Thoracic aorta (tissue), 2 donors: ENCODE data around the gene GDA. TPM values are rescaled to one million over a fixed set of nuclear protein-coding genes. Genes with fewer than 3 reads are reported as not detected.
"Not testable (repeated sequence)": the region's sequence is repeated elsewhere in the genome, so short reads cannot be mapped to it uniquely, and the experiment has no call there.

Experiments
- ATAC-seq: fragments of 150-250 bp; one replicate; pipeline ENCODE4 v1.8.0; 2017; ENCODE audit warnings: low read depth; ENCODE audit not compliant: insufficient number of reproducible peaks, low FRiP score
- DNase-seq: peaks from one replicate; pipeline ENCODE4 v3.0.0-alpha.2; 2020; ENCODE audit warnings: low spot score
- H3K27ac ChIP-seq, 2 donors: fragments of 200-600 bp; sonication (generic); 1 replicate in 1 of 2; 2 replicates in 1 of 2; pipeline ENCODE4 v1.5.1; 2016; ENCODE audit warnings: mild to moderate bottlenecking in 2 of 2, moderate library complexity in 2 of 2
- H3K27me3 ChIP-seq: fragments of 200-600 bp; sonication (generic); replicated peaks from 2 replicates; pipeline ENCODE4 v1.6.0; 2016; ENCODE audit warnings: mild to moderate bottlenecking; ENCODE audit not compliant: insufficient read depth
- H3K36me3 ChIP-seq: fragments of 200-600 bp; sonication (generic); one replicate; pipeline ENCODE4 v1.5.1; 2016
- H3K4me1 ChIP-seq, 2 donors: fragments of 200-600 bp; sonication (generic); 1 replicate in 1 of 2; 2 replicates in 1 of 2; pipeline versions ENCODE4 v1.5.1 to v1.6.0; 2016; ENCODE audit warnings: low read depth in 2 of 2, mild to moderate bottlenecking in 1 of 2; ENCODE audit not compliant: control insufficient read depth in 1 of 2
- H3K4me3 ChIP-seq: fragments of 200-600 bp; sonication (generic); 2 replicates; pipeline ENCODE4 v1.5.1; 2016; ENCODE audit warnings: mild to moderate bottlenecking
- H3K9me3 ChIP-seq: fragments of 200-600 bp; sonication (generic); 2 replicates; pipeline ENCODE4 v1.5.1; 2016
- total RNA-seq, 2 donors: library from RNA; depleted of rRNA; stranded (reverse); fragments of >200 nt; gene quantifications; one replicate each; pipeline versions ENCODE4 v1.1.0 to v1.2.3, GENCODE V29; 2016
- TF ChIP-seq, protein P1 (sequence below): fragments of 200-600 bp; sonication (generic); IDR thresholded peaks from one replicate; pipeline ENCODE4 v1.5.1; 2019; ENCODE audit warnings: antibody characterized with exemption

Gene GDA
- total RNA-seq, 2 donors from 2014 or later: not detected

DNA sequence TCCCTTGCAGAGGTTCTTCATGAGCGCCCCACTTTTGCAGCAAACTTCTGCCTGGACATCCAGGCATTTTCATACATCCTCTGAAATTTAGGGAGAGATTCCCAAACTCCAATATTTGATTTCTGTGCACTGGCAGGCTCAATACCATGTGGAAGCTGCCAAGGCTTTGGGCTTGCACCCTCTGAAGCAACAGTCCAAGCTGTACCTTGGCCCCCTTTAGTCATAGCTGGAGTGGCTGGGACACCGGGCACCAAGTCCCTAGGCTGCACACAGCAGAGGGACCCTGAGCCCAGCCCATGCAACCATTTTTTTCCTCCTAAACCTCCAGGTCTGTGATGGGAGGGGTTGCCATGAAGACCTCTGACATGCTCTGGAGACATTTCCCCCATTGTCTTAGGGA is 141.1 kb downstream of the GDA start:
- no peaks in the 10 kb centered on the region for H3K9me3 ChIP-seq
- no peaks in the 10 kb centered on the region for H3K27me3 ChIP-seq
- no peaks in the 10 kb centered on the region for H3K4me1 ChIP-seq
- ATAC-seq (no peak), DNase-seq (no peak)
- H3K4me3 ChIP-seq: no peak overlapping the region
- TF ChIP-seq, protein P1, sequence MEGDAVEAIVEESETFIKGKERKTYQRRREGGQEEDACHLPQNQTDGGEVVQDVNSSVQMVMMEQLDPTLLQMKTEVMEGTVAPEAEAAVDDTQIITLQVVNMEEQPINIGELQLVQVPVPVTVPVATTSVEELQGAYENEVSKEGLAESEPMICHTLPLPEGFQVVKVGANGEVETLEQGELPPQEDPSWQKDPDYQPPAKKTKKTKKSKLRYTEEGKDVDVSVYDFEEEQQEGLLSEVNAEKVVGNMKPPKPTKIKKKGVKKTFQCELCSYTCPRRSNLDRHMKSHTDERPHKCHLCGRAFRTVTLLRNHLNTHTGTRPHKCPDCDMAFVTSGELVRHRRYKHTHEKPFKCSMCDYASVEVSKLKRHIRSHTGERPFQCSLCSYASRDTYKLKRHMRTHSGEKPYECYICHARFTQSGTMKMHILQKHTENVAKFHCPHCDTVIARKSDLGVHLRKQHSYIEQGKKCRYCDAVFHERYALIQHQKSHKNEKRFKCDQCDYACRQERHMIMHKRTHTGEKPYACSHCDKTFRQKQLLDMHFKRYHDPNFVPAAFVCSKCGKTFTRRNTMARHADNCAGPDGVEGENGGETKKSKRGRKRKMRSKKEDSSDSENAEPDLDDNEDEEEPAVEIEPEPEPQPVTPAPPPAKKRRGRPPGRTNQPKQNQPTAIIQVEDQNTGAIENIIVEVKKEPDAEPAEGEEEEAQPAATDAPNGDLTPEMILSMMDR: no peak
- H3K36me3 ChIP-seq: no peaks in the 10 kb centered on the region
- no peak overlapping the region for H3K27ac ChIP-seq

GRCh38 chr9:72291576-72291975 is 142.3 kb downstream of the GDA start:
- DNase-seq, H3K36me3 ChIP-seq, H3K9me3 ChIP-seq, H3K27me3 ChIP-seq, H3K4me3 ChIP-seq, H3K4me1 ChIP-seq, ATAC-seq, H3K27ac ChIP-seq: not testable (repeated sequence)

DNA sequence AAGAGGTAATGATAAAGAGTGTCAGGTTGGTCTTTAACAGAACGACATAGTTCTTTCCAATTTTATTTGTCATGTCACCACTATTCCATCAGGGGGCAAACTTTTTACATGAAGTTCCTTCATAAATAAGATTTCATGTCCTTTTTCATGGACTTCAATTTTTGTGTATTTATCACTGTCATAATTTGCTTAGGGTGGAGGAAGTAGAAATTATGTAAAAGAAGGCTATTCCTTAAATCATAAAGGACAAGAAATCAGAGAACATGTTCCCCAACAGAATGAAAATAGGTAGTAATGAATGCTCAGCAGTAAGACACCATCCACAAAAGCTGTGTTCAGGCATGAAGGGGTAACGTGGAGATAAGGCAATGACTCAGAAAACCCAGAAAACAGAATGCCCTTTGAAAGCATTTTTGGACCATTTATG is 143.0 kb downstream of the GDA start:
- no peak overlapping the region for H3K27ac ChIP-seq
- peak overlapping the region; percentile 3 for H3K4me3 ChIP-seq
- no peaks in the 10 kb centered on the region for H3K9me3 ChIP-seq
- DNase-seq (no peak), ATAC-seq (no peak)
- TF ChIP-seq, protein P1: peak; percentile 66
- no peaks in the 10 kb centered on the region for H3K36me3 ChIP-seq
- no peaks in the 10 kb centered on the region for H3K4me1 ChIP-seq
- H3K27me3 ChIP-seq: no peaks in the 10 kb centered on the region

DNA sequence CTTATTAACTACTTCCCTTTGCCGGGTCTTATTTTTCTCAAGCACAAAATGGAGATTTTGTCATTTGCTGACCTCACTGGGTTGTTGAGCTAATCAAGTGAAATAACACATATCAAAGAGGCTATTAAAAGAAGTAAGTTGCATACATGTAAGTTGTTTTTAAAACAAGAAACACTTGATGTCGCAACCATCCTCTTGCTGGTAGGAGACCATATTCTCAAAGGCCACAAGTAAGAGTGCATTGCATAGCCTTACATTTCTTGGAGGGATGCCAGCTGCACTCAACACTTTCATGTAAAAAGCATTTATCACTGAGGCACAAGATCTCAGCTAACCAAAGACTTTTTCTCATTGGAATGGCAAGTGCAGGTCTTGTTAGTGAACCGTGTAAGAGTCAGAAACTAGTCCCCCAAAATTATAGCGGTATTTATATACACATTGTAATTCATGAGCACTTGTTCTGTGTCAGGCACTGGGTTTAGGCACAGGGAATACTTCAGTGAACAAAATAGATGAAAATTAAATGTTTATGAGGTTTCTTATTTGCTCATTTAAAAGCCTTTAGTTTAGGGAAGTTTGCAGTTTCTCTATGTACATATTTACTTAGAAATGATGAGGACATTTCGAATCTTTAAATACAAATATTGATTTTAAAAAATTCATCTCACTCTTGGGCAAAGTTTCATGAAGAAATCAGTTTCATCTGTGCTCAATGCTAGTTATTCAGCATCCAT is 143.8 kb downstream of the GDA start:
- TF ChIP-seq, protein P1: no peak
- H3K36me3 ChIP-seq: no peaks in the 10 kb centered on the region
- H3K4me3 ChIP-seq: no peak overlapping the region
- no peaks in the 10 kb centered on the region for H3K27me3 ChIP-seq
- ATAC-seq (no peak), DNase-seq (no peak)
- H3K27ac ChIP-seq: no peak overlapping the region
- no peaks in the 10 kb centered on the region for H3K4me1 ChIP-seq
- no peaks in the 10 kb centered on the region for H3K9me3 ChIP-seq

GRCh38 chr9:72294936-72295335 is 145.7 kb downstream of the GDA start:
- H3K4me1 ChIP-seq: no peaks in the 10 kb centered on the region
- no peaks in the 10 kb centered on the region for H3K9me3 ChIP-seq
- TF ChIP-seq, protein P1: no peak
- H3K27me3 ChIP-seq: no peaks in the 10 kb centered on the region
- DNase-seq: no peak
- H3K27ac ChIP-seq: no peak overlapping the region
- no peak for ATAC-seq
- no peak overlapping the region for H3K4me3 ChIP-seq
- H3K36me3 ChIP-seq: no peaks in the 10 kb centered on the region

- DNase-seq (no peak), ATAC-seq (no peak)
- TF ChIP-seq, protein P1: no peak
- Histone ChIP-seq H3K4me1 (no peaks in the 10 kb centered on the region), H3K9me3 (no peaks in the 10 kb centered on the region), H3K4me3 (no peak overlapping the region), H3K27ac (no peak overlapping the region), H3K36me3 (no peaks in the 10 kb centered on the region), H3K27me3 (no peaks in the 10 kb centered on the region)
Measured at GRCh38 chr9:72297516-72297915, 148.3 kb downstream of the GDA start.
